SK-N-SH (cell line): Measurements from ENCODE around the gene SORBS1. TPM values are rescaled to one million over a fixed set of nuclear protein-coding genes. Genes with fewer than 3 reads are reported as not detected.

Source experiments
- CTCF ChIA-PET: fragments of 300-600, 350-600 bp; formaldehyde crosslinking; extraction: SDS; loops from one replicate; lab custom pipeline; 2021; lab: Yijun Ruan, JAX
- POLR2A ChIA-PET: fragments of 350-600 bp; sonication (Branson Sonifier 250); formaldehyde crosslinking; extraction: SDS; loops from one replicate; lab custom pipeline; 2020; ENCODE audit warnings: antibody characterized with exemption, inconsistent platforms; lab: Yijun Ruan, JAX
- DNase-seq: peaks from one replicate; pipeline ENCODE4 v3.0.0; 2012
- H2AFZ ChIP-seq: fragments of 200-600 bp; sonication (generic); 2 replicates; pipeline ENCODE4 v1.8.1; 2016; ENCODE audit warnings: antibody characterized with exemption, mild to moderate bottlenecking, low read depth
- H3F3A ChIP-seq: fragments of 200-600 bp; sonication (generic); replicated peaks from 2 replicates; pipeline ENCODE3; 2016; ENCODE audit warnings: antibody characterized with exemption, mild to moderate bottlenecking; ENCODE audit not compliant: insufficient read depth
- H3K27ac ChIP-seq, 2 experiments: fragments of 200-500 bp in 1 of 2; fragments of 200-600 bp in 1 of 2; sonication (Bioruptor generic) in 1 of 2; sonication (generic), shearing (Covaris generic) in 1 of 2; 2 replicates each; pipeline versions ENCODE4 v1.5.1 to v1.6.1; 2014 to 2016; ENCODE audit warnings: low read depth in 2 of 2, inconsistent platforms in 1 of 2, low read length in 1 of 2, mild to moderate bottlenecking in 1 of 2, mixed read lengths in 1 of 2
- H3K27me3 ChIP-seq: fragments of 200-600 bp; sonication (generic), shearing (Covaris generic); 2 replicates; pipeline ENCODE4 v1.6.1; 2016; ENCODE audit warnings: mixed run types; ENCODE audit not compliant: insufficient read depth
- H3K36me3 ChIP-seq, 2 experiments: fragments of 200-500 bp in 1 of 2; fragments of 200-600 bp in 1 of 2; sonication (Bioruptor generic) in 1 of 2; sonication (generic) in 1 of 2; replicated peaks in 1 of 2; 2 replicates each; pipeline versions ENCODE3 to v1.5.1; 2014 to 2016; ENCODE audit warnings: low read length in 1 of 2, mild to moderate bottlenecking in 1 of 2; ENCODE audit not compliant: insufficient read depth in 2 of 2, control insufficient read depth in 1 of 2
- H3K4me1 ChIP-seq, 2 experiments: fragments of 200-500 bp in 1 of 2; fragments of 200-600 bp in 1 of 2; sonication (Bioruptor generic) in 1 of 2; sonication (generic), shearing (Covaris generic) in 1 of 2; 2 replicates each; pipeline versions ENCODE4 v1.5.1 to v1.6.1; 2014 to 2016; ENCODE audit warnings: low read depth in 1 of 2, low read length in 1 of 2, mixed run types in 1 of 2; ENCODE audit not compliant: insufficient read depth in 2 of 2, control insufficient read depth in 1 of 2
- H3K4me2 ChIP-seq: fragments of 200-600 bp; sonication (generic), shearing (Covaris generic); 2 replicates; pipeline ENCODE4 v1.6.1; 2017; ENCODE audit warnings: mixed run types
- H3K4me3 ChIP-seq, 2 experiments: fragments of 200-500 bp in 1 of 2; fragments of 200-600 bp in 1 of 2; sonication (Bioruptor generic) in 1 of 2; sonication (generic), shearing (Covaris generic) in 1 of 2; 2 replicates each; pipeline versions ENCODE4 v1.5.1 to v1.8.1; 2014 to 2016; ENCODE audit warnings: low read depth in 2 of 2, inconsistent platforms in 1 of 2, low read length in 1 of 2, mild to moderate bottlenecking in 1 of 2, mixed read lengths in 1 of 2, moderate library complexity in 1 of 2
- H3K79me2 ChIP-seq: fragments of 200-600 bp; sonication (generic); 2 replicates; pipeline ENCODE4 v1.8.1; 2017; ENCODE audit warnings: mild to moderate bottlenecking; ENCODE audit not compliant: insufficient read depth
- H3K9ac ChIP-seq: fragments of 200-600 bp; sonication (generic); 2 replicates; pipeline ENCODE4 v1.6.1; 2017; ENCODE audit warnings: mixed run types
- H3K9me2 ChIP-seq: fragments of 200-600 bp; sonication (generic); 2 replicates; pipeline ENCODE4 v1.6.1; 2017; ENCODE audit warnings: mixed run types
- H3K9me3 ChIP-seq: fragments of 200-600 bp; sonication (generic); 2 replicates; pipeline ENCODE4 v1.6.1; 2017; ENCODE audit warnings: mixed run types, mild to moderate bottlenecking, moderate library complexity
- H4K20me1 ChIP-seq: fragments of 200-600 bp; sonication (generic); 2 replicates; pipeline ENCODE4 v1.6.1; 2017; ENCODE audit warnings: mild to moderate bottlenecking, mixed run types; ENCODE audit not compliant: insufficient read depth
- CHD2 ChIP-seq: fragments of 150-350 bp; IDR thresholded peaks from 2 replicates; pipeline ENCODE4 v1.6.1; 2018; ENCODE audit warnings: low read length; ENCODE audit not compliant: partially characterized antibody
- CTCF ChIP-seq: fragments of 200-600 bp; sonication (generic); IDR thresholded peaks from 2 replicates; pipeline ENCODE4 v1.6.1; 2017; ENCODE audit warnings: antibody characterized with exemption, mild to moderate bottlenecking, moderate library complexity
- FOSL2 ChIP-seq: IDR thresholded peaks from 2 replicates; pipeline ENCODE4 v1.4.0; 2012; ENCODE audit warnings: low read depth, mild to moderate bottlenecking, moderate library complexity, borderline replicate concordance
- JUND ChIP-seq: IDR thresholded peaks from 2 replicates; pipeline ENCODE4 v1.4.0; 2012
- MEF2A ChIP-seq: IDR thresholded peaks from 2 replicates; pipeline ENCODE4 v1.4.0; 2012; ENCODE audit warnings: low read depth, borderline replicate concordance
- PBX3 ChIP-seq: IDR thresholded peaks from 2 replicates; pipeline ENCODE4; 2012
- RAD21 ChIP-seq: IDR thresholded peaks from 2 replicates; pipeline ENCODE4 v1.6.1; 2012; ENCODE audit warnings: mild to moderate bottlenecking, low read length
- RCOR1 ChIP-seq: fragments of 150-350 bp; IDR thresholded peaks from 2 replicates; pipeline ENCODE4 v1.6.1; 2017; ENCODE audit warnings: antibody characterized with exemption, low read length
- RXRA ChIP-seq: IDR thresholded peaks from 2 replicates; pipeline ENCODE4 v1.4.0; 2012; ENCODE audit warnings: low read depth, mild to moderate bottlenecking, borderline replicate concordance
- SMC3 ChIP-seq: IDR thresholded peaks from 2 replicates; pipeline ENCODE4 v1.6.1; 2012; ENCODE audit warnings: low read depth, low read length, improper control_type of control experiment
- TCF12 ChIP-seq: IDR thresholded peaks from 2 replicates; pipeline ENCODE4 v1.4.0; 2012
- TEAD4 ChIP-seq: IDR thresholded peaks from 2 replicates; pipeline ENCODE4 v1.4.0; 2012; ENCODE audit warnings: mild to moderate bottlenecking, borderline replicate concordance; ENCODE audit not compliant: insufficient read depth
- USF1 ChIP-seq: IDR thresholded peaks from 2 replicates; pipeline ENCODE4 v1.4.0; 2012; ENCODE audit warnings: low read depth, borderline replicate concordance
- USF2 ChIP-seq: fragments of 150-350 bp; IDR thresholded peaks from 2 replicates; pipeline ENCODE4 v1.6.1; 2017; ENCODE audit warnings: antibody characterized with exemption, low read length, low read depth, borderline replicate concordance
- WGBS: methylation state at CpG from one replicate; pipeline ENCODE4 v1.1.6; 2017; ENCODE audit warnings: low lambda C conversion rate; 5-methylcytosine and 5-hydroxymethylcytosine counted together
- polyA plus RNA-seq, 3 experiments: library from polyadenylated mRNA; depleted of rRNA; stranded (reverse); fragments of >200 nt; gene quantifications; 2 replicates each; pipeline ENCODE4 v1.2.3, GENCODE V29; 2012
- TF ChIP-seq, protein P1 (sequence below): IDR thresholded peaks from 2 replicates; pipeline ENCODE4 v1.6.1; 2012; ENCODE audit warnings: mild to moderate bottlenecking, low read depth, low read length, moderate library complexity
- TF ChIP-seq, protein P2 (sequence below): IDR thresholded peaks from 2 replicates; pipeline ENCODE4 v1.4.0; 2012; ENCODE audit warnings: low read depth, borderline replicate concordance

The SORBS1 gene
- polyA plus RNA-seq, 1 of the 3 experiments (the other 2 are of a cell fraction), result 0.36 TPM

DNA sequence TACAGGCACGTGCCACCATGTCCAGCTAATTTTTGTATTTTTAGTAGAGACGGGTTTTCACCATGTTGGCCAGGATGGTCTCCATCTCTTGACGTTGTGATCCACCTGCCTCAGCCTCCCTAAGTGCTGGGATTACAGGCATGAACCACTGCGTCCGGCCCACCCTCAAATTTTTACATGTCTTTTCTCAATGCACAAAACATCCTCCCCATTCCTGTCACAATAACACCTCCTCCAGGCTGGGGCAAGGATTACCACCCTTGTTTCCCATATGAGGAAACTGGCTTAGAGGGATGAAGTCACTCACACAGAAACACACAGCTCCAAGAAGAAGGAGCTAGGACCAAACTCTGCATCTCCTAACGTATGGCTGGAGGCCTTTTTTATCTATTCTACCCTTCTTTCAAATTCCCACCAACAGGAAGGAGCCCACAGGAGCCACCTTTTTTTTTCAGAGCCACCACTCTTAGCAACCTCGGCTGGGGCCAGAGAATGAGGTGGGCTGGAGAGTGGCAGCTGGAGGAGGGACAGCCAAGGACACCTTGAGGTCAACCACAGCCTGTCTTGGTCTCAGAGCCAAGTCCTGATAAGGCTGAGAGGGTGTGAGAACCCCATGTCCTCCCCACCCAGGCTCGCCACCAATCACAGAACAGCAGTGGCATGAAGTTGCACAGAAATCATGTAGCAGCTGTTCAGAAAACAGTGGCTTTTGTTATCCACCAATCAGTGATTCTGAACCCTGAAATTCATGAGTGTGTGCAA lies 157.3 kb downstream of the SORBS1 start:
- Histone ChIP-seq H3K79me2 (no peaks in the 10 kb centered on the region), H3K9me3 (no peaks in the 10 kb centered on the region), H3K27me3 (no peaks in the 10 kb centered on the region), H3K36me3 (no peaks in the 10 kb centered on the region), H3K4me1 (peaks cover 0 to 7% of the 10 kb centered on the region in 2 experiments; a peak in 1 of 4 replicates), H4K20me1 (no peaks in the 10 kb centered on the region), H2AFZ (no peak overlapping the region), H3K27ac (no peak overlapping the region), H3K4me3 (no peak overlapping the region), H3K9me2 (no peaks in the 10 kb centered on the region), H3K9ac (no peak overlapping the region), H3F3A (no peaks in the 10 kb centered on the region), H3K4me2 (no peak overlapping the region)
- no peak for DNase-seq
- TF ChIP-seq CTCF (no peak), TEAD4 (no peak), MEF2A (no peak), CHD2 (no peak), USF1 (no peak), FOSL2 (no peak), RXRA (no peak), TCF12 (no peak), RAD21 (no peak), SMC3 (no peak), JUND (no peak), RCOR1 (no peak), PBX3 (no peak), USF2 (no peak)
- TF ChIP-seq, protein P1, sequence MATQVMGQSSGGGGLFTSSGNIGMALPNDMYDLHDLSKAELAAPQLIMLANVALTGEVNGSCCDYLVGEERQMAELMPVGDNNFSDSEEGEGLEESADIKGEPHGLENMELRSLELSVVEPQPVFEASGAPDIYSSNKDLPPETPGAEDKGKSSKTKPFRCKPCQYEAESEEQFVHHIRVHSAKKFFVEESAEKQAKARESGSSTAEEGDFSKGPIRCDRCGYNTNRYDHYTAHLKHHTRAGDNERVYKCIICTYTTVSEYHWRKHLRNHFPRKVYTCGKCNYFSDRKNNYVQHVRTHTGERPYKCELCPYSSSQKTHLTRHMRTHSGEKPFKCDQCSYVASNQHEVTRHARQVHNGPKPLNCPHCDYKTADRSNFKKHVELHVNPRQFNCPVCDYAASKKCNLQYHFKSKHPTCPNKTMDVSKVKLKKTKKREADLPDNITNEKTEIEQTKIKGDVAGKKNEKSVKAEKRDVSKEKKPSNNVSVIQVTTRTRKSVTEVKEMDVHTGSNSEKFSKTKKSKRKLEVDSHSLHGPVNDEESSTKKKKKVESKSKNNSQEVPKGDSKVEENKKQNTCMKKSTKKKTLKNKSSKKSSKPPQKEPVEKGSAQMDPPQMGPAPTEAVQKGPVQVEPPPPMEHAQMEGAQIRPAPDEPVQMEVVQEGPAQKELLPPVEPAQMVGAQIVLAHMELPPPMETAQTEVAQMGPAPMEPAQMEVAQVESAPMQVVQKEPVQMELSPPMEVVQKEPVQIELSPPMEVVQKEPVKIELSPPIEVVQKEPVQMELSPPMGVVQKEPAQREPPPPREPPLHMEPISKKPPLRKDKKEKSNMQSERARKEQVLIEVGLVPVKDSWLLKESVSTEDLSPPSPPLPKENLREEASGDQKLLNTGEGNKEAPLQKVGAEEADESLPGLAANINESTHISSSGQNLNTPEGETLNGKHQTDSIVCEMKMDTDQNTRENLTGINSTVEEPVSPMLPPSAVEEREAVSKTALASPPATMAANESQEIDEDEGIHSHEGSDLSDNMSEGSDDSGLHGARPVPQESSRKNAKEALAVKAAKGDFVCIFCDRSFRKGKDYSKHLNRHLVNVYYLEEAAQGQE, result no peak
- TF ChIP-seq, protein P2, sequence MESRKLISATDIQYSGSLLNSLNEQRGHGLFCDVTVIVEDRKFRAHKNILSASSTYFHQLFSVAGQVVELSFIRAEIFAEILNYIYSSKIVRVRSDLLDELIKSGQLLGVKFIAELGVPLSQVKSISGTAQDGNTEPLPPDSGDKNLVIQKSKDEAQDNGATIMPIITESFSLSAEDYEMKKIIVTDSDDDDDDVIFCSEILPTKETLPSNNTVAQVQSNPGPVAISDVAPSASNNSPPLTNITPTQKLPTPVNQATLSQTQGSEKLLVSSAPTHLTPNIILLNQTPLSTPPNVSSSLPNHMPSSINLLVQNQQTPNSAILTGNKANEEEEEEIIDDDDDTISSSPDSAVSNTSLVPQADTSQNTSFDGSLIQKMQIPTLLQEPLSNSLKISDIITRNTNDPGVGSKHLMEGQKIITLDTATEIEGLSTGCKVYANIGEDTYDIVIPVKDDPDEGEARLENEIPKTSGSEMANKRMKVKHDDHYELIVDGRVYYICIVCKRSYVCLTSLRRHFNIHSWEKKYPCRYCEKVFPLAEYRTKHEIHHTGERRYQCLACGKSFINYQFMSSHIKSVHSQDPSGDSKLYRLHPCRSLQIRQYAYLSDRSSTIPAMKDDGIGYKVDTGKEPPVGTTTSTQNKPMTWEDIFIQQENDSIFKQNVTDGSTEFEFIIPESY, result no peak
- ChIA-PET POLR2A (no interaction called here), CTCF (interaction anchor here (0.7 to 2.3 kb wide), 5 partner anchors 10 to 42 kb away, joined by 3 to 6 read pairs (median 6); no protein-coding TSS in a partner anchor)
- 52% methylated on average over 7 of the region's 8 CpGs for WGBS
